KMS-11 (cell line): Measurements from ENCODE around the gene ZMYND8.

Experiments used
- H2AFZ ChIP-seq: fragments of 200-600 bp; sonication (generic); 2 replicates; pipeline ENCODE4 v1.6.1; 2016; ENCODE audit warnings: antibody characterized with exemption, mixed run types, low read depth
- H3K27ac ChIP-seq: fragments of 200-600 bp; sonication (generic); 2 replicates; pipeline ENCODE4 v1.6.1; 2016; ENCODE audit warnings: mild to moderate bottlenecking, mixed run types
- H3K27me3 ChIP-seq: fragments of 200-600 bp; sonication (generic); 2 replicates; pipeline ENCODE4 v1.6.1; 2017; ENCODE audit warnings: mild to moderate bottlenecking, low read depth, mixed run types, moderate library complexity; ENCODE audit not compliant: insufficient read depth
- H3K36me3 ChIP-seq: fragments of 200-600 bp; sonication (generic); 2 replicates; pipeline ENCODE4 v1.6.1; 2017; ENCODE audit warnings: mild to moderate bottlenecking, mixed run types; ENCODE audit not compliant: insufficient read depth
- H3K4me1 ChIP-seq: fragments of 200-600 bp; sonication (generic); 2 replicates; pipeline ENCODE4 v1.6.1; 2016; ENCODE audit warnings: mild to moderate bottlenecking, low read depth, mixed run types; ENCODE audit not compliant: poor library complexity, severe bottlenecking
- H3K4me2 ChIP-seq: fragments of 200-600 bp; sonication (generic); 2 replicates; pipeline ENCODE4 v1.7.0; 2016; ENCODE audit warnings: mild to moderate bottlenecking, mixed run types
- H3K4me3 ChIP-seq: fragments of 200-600 bp; sonication (generic); IDR thresholded peaks from 2 replicates; pipeline ENCODE4 v1.6.1; 2017; ENCODE audit warnings: low read depth, low read length, mixed read lengths; ENCODE audit not compliant: insufficient read depth
- H3K79me2 ChIP-seq: fragments of 200-600 bp; sonication (generic); 2 replicates; pipeline ENCODE4 v1.6.1; 2016; ENCODE audit warnings: low read depth, mixed run types; ENCODE audit not compliant: insufficient read depth
- H3K9ac ChIP-seq: fragments of 200-600 bp; sonication (generic); 2 replicates; pipeline ENCODE4 v1.6.1; 2016; ENCODE audit warnings: mild to moderate bottlenecking, mixed run types
- H4K20me1 ChIP-seq: fragments of 200-600 bp; sonication (generic); 2 replicates; pipeline ENCODE4 v1.6.1; 2016; ENCODE audit warnings: mild to moderate bottlenecking, mixed run types; ENCODE audit not compliant: insufficient read depth
- CTCF ChIP-seq: fragments of 200-600 bp; sonication (generic); conservative IDR thresholded peaks from 2 replicates; pipeline ENCODE4 v1.6.1; 2017; ENCODE audit warnings: low read depth, mild to moderate bottlenecking, antibody characterized with exemption, low read length, moderate library complexity, mixed read lengths

Gene ZMYND8

GRCh38 chr20:47221036-47221625 lies 135.4 kb downstream of the ZMYND8 start:
- H3K27ac ChIP-seq, result no peak overlapping the region
- H3K27me3 ChIP-seq, result no peaks in the 10 kb centered on the region
- no peak for TF ChIP-seq CTCF
- no peak overlapping the region for H2AFZ ChIP-seq
- H3K4me2 ChIP-seq, result no peak overlapping the region
- H3K79me2 ChIP-seq, result no peaks in the 10 kb centered on the region
- H3K36me3 ChIP-seq, result no peaks in the 10 kb centered on the region; the same call in 1 of the 2 replicates
- no peak overlapping the region for H3K4me3 ChIP-seq
- no peaks in the 10 kb centered on the region for H3K4me1 ChIP-seq
- no peaks in the 10 kb centered on the region for H4K20me1 ChIP-seq
- H3K9ac ChIP-seq, result no peak overlapping the region

GRCh38 chr20:47220161-47220582 lies 136.3 kb downstream of the ZMYND8 start:
- H3K9ac ChIP-seq, result no peak overlapping the region
- no peaks in the 10 kb centered on the region for H3K79me2 ChIP-seq
- no peaks in the 10 kb centered on the region; the same call in 1 of the 2 replicates for H3K36me3 ChIP-seq
- no peak overlapping the region for H3K4me3 ChIP-seq
- no peaks in the 10 kb centered on the region for H4K20me1 ChIP-seq
- no peak overlapping the region for H3K27ac ChIP-seq
- no peaks in the 10 kb centered on the region for H3K27me3 ChIP-seq
- no peak overlapping the region for H2AFZ ChIP-seq
- TF ChIP-seq CTCF, result peak; percentile 85
- no peaks in the 10 kb centered on the region for H3K4me1 ChIP-seq
- no peak overlapping the region for H3K4me2 ChIP-seq

GRCh38 chr20:47217482-47218446 lies 138.7 kb downstream of the ZMYND8 start:
- TF ChIP-seq CTCF, result no peak
- no peak overlapping the region for H3K4me2 ChIP-seq
- no peaks in the 10 kb centered on the region for H3K4me1 ChIP-seq
- no peaks in the 10 kb centered on the region for H4K20me1 ChIP-seq
- no peak overlapping the region for H3K4me3 ChIP-seq
- H3K27ac ChIP-seq, result no peak overlapping the region
- peaks cover 3% of the 10 kb centered on the region; the same call in 1 of the 2 replicates for H3K36me3 ChIP-seq
- H2AFZ ChIP-seq, result no peak overlapping the region
- no peaks in the 10 kb centered on the region for H3K27me3 ChIP-seq
- no peak overlapping the region for H3K9ac ChIP-seq
- H3K79me2 ChIP-seq, result no peaks in the 10 kb centered on the region

- Histone ChIP-seq H3K36me3 (peaks cover 7% of the 10 kb centered on the region; the same call in 1 of the 2 replicates), H2AFZ (no peak overlapping the region), H3K4me3 (no peak overlapping the region), H4K20me1 (no peaks in the 10 kb centered on the region), H3K79me2 (no peaks in the 10 kb centered on the region), H3K4me2 (no peak overlapping the region), H3K9ac (no peak overlapping the region), H3K27ac (no peak overlapping the region), H3K27me3 (no peaks in the 10 kb centered on the region), H3K4me1 (no peaks in the 10 kb centered on the region)
- no peak for TF ChIP-seq CTCF
These were observed 139.6 kb downstream of the ZMYND8 start for GRCh38 chr20:47216819-47217410.
